ENCODE data around the gene MEIS2. TPM values are rescaled to one million over a fixed set of nuclear protein-coding genes. Genes with fewer than 3 reads are reported as not detected.

MEIS2 gene
- total and polyA plus RNA-seq, 2 experiments from 2014 or later = 224 to 432 TPM

DNA sequence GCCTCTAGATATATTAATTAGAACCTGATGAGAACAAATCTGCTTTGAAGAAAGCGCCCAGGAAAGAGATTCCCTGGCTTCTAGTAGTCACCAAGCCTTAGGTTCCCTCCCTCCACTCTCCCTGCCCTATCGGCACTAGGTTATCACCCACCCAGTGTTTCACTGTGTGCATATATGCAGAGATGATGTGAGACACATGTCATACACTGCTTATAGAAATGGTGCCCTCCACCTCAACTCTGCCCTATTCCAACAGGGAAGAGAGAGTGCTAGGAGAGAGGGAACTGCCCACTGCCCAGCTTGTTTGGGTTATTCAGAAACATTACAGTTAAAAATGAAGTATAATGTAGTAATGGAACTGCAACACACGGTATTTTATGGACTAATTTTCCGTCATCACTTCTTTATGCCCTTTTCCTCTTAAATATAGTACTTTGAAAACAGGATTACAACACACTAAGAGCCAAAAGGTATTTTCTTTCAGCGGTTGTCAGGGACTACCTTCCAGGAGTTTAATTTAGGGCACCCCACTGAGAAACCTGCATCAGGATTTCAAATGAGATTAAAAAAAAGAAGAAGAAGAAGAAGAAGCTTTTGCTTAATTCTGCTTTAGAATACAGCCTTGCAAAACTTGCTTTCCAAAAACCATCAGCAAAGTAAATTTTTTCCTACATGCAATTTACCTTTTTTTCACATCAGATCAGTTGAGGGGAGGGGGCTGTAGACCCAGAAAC lies 55.3 kb downstream of the MEIS2 start:
- H3K36me3 ChIP-seq = peaks cover 60% of the 10 kb centered on the region
- H3K9me3 ChIP-seq (ENCODE audit: low read depth) = no peaks in the 10 kb centered on the region
- H3K27me3 ChIP-seq = no peaks in the 10 kb centered on the region
- H3K4me1 ChIP-seq (ENCODE audit: low read depth) = peaks cover 48% of the 10 kb centered on the region
- TF ChIP-seq, protein P1, sequence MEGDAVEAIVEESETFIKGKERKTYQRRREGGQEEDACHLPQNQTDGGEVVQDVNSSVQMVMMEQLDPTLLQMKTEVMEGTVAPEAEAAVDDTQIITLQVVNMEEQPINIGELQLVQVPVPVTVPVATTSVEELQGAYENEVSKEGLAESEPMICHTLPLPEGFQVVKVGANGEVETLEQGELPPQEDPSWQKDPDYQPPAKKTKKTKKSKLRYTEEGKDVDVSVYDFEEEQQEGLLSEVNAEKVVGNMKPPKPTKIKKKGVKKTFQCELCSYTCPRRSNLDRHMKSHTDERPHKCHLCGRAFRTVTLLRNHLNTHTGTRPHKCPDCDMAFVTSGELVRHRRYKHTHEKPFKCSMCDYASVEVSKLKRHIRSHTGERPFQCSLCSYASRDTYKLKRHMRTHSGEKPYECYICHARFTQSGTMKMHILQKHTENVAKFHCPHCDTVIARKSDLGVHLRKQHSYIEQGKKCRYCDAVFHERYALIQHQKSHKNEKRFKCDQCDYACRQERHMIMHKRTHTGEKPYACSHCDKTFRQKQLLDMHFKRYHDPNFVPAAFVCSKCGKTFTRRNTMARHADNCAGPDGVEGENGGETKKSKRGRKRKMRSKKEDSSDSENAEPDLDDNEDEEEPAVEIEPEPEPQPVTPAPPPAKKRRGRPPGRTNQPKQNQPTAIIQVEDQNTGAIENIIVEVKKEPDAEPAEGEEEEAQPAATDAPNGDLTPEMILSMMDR (IDR thresholded peaks at IDR 0.05; ENCODE audit: low read depth, low read length) = no peak
- DNase-seq (ENCODE audit: low read depth in 1 of 2, low spot score in 1 of 2) = no peak
- H3K27ac ChIP-seq = peak overlapping the region; percentile 93
- no peak overlapping the region for H3K4me3 ChIP-seq

- H3K36me3 ChIP-seq = peaks cover 62% of the 10 kb centered on the region
- no peaks in the 10 kb centered on the region for H3K27me3 ChIP-seq
- peak overlapping the region; percentile 50 for H3K27ac ChIP-seq
- no peaks in the 10 kb centered on the region for H3K9me3 ChIP-seq (ENCODE audit: low read depth)
- H3K4me3 ChIP-seq = no peak overlapping the region
- TF ChIP-seq, protein P1 (IDR thresholded peaks at IDR 0.05; ENCODE audit: low read depth, low read length) = no peak
- DNase-seq (ENCODE audit: low read depth in 1 of 2, low spot score in 1 of 2) = no peak
- peaks cover 50% of the 10 kb centered on the region for H3K4me1 ChIP-seq (ENCODE audit: low read depth)
Measured at GRCh38 chr15:37041836-37042235, 58.5 kb downstream of the MEIS2 start.

DNA sequence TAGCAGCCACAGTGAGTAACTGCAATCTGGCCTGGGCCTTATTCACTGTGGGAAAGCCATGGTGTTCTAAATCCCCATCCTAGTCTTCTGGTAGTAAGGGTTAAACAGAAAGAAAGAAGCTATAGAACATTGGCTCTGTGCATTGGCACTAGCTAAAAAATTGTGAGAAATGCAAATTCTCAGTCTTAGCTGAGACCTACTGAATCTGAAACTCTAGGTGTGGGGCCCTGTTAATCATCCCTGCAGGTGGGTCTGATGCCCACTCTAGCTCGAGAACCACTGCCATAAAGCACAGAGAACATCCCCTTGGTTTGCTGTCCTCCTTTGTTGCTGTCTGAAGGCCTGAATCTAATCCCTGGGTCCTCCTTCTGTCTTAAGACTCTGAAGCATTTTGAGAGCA lies 59.3 kb downstream of the MEIS2 start:
- Histone ChIP-seq H3K4me1 (ENCODE audit: low read depth) (peaks cover 50% of the 10 kb centered on the region), H3K9me3 (ENCODE audit: low read depth) (no peaks in the 10 kb centered on the region), H3K4me3 (no peak overlapping the region), H3K27me3 (no peaks in the 10 kb centered on the region), H3K27ac (peak overlapping the region; percentile 16), H3K36me3 (peaks cover 67% of the 10 kb centered on the region)
- no peak for DNase-seq (ENCODE audit: low read depth in 1 of 2, low spot score in 1 of 2)
- TF ChIP-seq, protein P1 (IDR thresholded peaks at IDR 0.05; ENCODE audit: low read depth, low read length) = no peak

- peaks cover 50% of the 10 kb centered on the region for H3K4me1 ChIP-seq (ENCODE audit: low read depth)
- TF ChIP-seq, protein P1 (IDR thresholded peaks at IDR 0.05; ENCODE audit: low read depth, low read length) = no peak
- DNase-seq (ENCODE audit: low read depth in 1 of 2, low spot score in 1 of 2) = no peak
- H3K36me3 ChIP-seq = peaks cover 69% of the 10 kb centered on the region
- no peak overlapping the region for H3K4me3 ChIP-seq
- no peak overlapping the region for H3K27ac ChIP-seq
- no peaks in the 10 kb centered on the region for H3K27me3 ChIP-seq
- no peaks in the 10 kb centered on the region for H3K9me3 ChIP-seq (ENCODE audit: low read depth)
Measured at GRCh38 chr15:37040072-37040742, 60.1 kb downstream of the MEIS2 start.

- peak overlapping the region; percentile 82 for H3K27ac ChIP-seq
- peaks cover 76% of the 10 kb centered on the region for H3K36me3 ChIP-seq
- DNase-seq (ENCODE audit: low read depth in 1 of 2, low spot score in 1 of 2) = no peak
- H3K9me3 ChIP-seq (ENCODE audit: low read depth) = no peaks in the 10 kb centered on the region
- H3K4me3 ChIP-seq = no peak overlapping the region
- peaks cover 62% of the 10 kb centered on the region for H3K4me1 ChIP-seq (ENCODE audit: low read depth)
- H3K27me3 ChIP-seq = no peaks in the 10 kb centered on the region
- TF ChIP-seq, protein P1 (IDR thresholded peaks at IDR 0.05; ENCODE audit: low read depth, low read length) = no peak
Measured at GRCh38 chr15:37038716-37039106, 61.6 kb downstream of the MEIS2 start.
